HL-60 (cell line): ENCODE measurements around the gene KCTD19.

Source experiments
- CTCF ChIP-seq: IDR thresholded peaks from one replicate; pipeline ENCODE4 v1.5.1; 2011; ENCODE audit warnings: low read length, control low read depth, inconsistent platforms; ENCODE audit not compliant: insufficient read depth
- GABPA ChIP-seq: IDR thresholded peaks from 2 replicates; pipeline ENCODE4 v1.6.1; 2012; ENCODE audit warnings: low read depth
- POLR2AphosphoS5 ChIP-seq: IDR thresholded peaks from 2 replicates; pipeline ENCODE4 v1.6.1; 2012; ENCODE audit warnings: low read depth
- REST ChIP-seq: IDR thresholded peaks from 2 replicates; pipeline ENCODE4 v1.6.1; 2012; ENCODE audit warnings: low read depth; ENCODE audit not compliant: insufficient replicate concordance
- SPI1 ChIP-seq: IDR thresholded peaks from 2 replicates; pipeline ENCODE4 v1.6.1; 2012; ENCODE audit warnings: low read depth, mild to moderate bottlenecking, borderline replicate concordance

GRCh38 chr16:67278773-67279295, 47.7 kb downstream of the KCTD19 start:
- TF ChIP-seq SPI1 (no peak), CTCF (no peak), GABPA (no peak), POLR2AphosphoS5 (no peak), REST (no peak)
